ENCODE data around the gene TCIRG1. TPM values are rescaled to one million over a fixed set of nuclear protein-coding genes. Genes with fewer than 3 reads are reported as not detected.

TCIRG1 gene
- total RNA-seq, 1 donor from 2014 or later: 148 TPM

DNA sequence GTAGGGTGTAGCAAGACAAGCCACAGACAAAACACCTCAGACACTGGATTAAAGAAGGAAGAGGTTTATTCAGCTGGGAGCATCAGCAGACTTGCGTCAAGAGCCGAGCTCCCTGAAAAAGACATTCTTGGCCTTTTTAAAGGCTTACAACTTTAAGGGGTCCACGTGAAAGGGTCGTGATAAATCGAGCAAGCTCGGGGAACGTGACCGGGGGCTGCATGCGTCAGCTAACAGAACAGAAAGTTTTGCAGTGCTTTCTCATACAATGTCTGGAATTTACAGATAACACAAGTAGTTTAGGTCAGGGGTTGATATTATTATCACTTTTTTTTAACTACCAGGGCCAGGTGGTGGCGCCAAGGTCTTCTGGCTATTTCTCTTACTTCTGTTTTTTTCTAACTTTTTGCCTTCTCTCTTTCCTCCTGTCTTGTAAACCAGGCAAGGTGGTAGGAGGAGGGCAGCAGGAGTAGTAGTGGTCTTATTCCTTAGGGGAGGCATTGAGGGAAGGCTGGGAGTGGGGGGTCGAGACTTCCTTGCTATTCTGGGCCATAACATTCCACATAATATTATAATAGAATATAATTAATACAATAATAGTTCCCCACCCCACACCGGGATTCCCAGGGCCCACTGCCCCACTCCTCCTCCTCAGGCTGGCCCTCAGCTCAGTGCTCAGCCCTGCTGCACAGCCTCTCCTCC, 29.3 kb upstream of the TCIRG1 start:
- no peak overlapping the region for H3K27ac Mint-ChIP-seq
- H3K9me3 Mint-ChIP-seq: no peaks in the 10 kb centered on the region
- H3K4me1 Mint-ChIP-seq (ENCODE audit: low read depth): peaks cover 11% of the 10 kb centered on the region
- H3K4me3 Mint-ChIP-seq (ENCODE audit: low read depth): no peak overlapping the region
- no peak for DNase-seq (ENCODE audit: low spot score)
- intact Hi-C loops (cut with micrococcal nuclease): no loop called here
- no peaks in the 10 kb centered on the region for H3K27me3 Mint-ChIP-seq (ENCODE audit: low read depth)
- H3K36me3 Mint-ChIP-seq (ENCODE audit: low read depth): no peaks in the 10 kb centered on the region

DNA sequence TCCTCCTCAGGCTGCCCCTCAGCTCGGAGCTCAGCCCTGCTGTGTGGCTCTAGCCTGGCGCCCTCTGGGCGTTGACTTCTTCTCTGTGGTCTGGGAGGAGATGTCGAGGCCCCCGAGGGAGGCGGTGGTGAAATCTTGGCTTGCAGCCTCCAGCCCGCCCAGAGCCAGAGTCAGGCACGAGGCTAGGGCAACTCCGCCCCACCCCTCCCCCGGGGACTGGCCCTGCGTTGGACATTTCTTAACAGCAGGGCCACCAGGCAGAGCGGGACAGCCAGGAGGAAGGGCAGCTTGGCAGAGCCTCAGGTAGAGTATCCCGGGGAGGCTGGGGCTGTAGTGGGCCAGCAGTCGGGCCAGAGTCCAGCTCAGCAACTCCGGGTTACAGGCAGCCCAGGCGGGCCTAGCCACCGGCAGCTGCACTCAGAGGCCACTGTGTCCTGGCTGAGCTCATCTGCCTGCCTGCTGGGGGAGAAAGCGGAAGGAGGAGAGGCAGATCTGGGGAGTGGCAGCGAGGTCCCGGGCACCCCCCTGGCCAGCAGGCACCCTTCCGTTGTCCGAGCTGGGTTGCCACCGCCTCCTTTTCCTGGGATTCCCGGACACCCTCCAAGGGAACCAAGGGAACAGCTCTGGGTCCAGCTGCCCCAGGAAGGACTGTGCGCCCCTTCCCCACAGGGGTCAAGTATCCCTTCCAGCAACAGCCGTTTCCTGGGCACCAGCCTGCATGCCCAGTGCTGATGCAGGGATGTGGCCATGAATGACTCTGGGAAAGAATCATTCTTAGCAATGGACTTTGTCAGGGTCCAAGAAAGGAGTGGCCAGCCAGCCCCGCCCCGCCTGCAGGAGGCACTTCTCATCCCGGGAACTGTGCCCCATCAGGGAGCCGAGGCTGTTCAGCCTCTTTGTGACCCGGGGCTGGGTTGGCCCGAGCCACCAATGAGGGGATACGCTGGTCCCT, 28.5 kb upstream of the TCIRG1 start, which contains the start of gene ALDH3B1:
TSS of gene ALDH3B1 (plus strand) at position 238 of the 952 bp plus-strand sequence. CDS start 4,971 bp downstream, outside the sequence.
- no peaks in the 10 kb centered on the region for H3K27me3 Mint-ChIP-seq (ENCODE audit: low read depth)
- no peaks in the 10 kb centered on the region for H3K9me3 Mint-ChIP-seq
- no peak for DNase-seq (ENCODE audit: low spot score)
- no peak within 1 kb of the TSS for H3K27ac Mint-ChIP-seq
- peaks cover 6% of the 10 kb centered on the region for H3K4me1 Mint-ChIP-seq (ENCODE audit: low read depth)
- intact Hi-C loops (cut with micrococcal nuclease): no loop called here
- H3K4me3 Mint-ChIP-seq (ENCODE audit: low read depth): no peak within 1 kb of the TSS
- H3K36me3 Mint-ChIP-seq (ENCODE audit: low read depth): no peaks in the 10 kb centered on the region

DNA sequence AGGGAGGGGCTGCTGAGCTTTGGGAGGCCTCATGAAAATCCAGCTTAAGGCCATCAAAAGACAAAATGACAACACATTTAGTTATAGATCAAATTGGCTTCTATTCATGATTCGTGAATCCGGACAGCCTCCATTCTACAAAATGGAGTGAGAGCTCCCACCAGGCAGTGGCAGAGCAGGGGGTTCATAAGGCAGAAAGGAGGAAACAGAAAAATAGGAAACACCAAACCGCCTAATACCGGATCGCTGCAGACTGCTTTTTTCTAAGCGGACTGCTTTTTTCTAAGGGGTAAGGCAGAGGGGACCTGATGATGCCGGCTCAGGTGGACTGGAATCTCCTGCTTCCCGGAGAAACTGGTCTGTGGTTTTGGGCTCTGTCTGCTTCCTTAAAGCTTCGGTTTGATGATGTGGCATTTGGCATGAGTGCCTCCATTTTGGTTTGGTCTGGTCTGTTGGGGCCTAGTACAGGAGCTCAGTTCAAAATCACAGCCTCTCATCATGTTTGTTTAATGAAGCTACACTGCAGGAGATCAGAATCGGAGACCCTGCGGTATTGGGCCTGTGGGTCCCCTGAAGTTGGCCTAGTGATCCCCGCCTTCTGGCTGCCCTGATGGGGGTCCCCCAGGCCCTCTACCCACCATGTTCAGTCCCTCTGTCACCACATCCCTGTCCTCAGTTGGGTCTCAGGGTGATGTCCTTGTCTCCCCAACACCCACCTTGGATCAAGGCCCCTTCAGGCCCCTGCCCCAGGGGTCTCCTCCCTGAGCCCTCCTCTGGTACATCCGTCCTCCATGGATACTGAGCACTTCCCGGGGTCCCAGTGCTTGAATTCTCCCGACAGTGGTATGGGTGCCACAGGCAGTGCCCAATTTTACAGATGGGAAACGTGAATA, 27.5 kb upstream of the TCIRG1 start:
- intact Hi-C loops (cut with micrococcal nuclease): no loop called here
- Mint-ChIP-seq H3K27ac (no peak overlapping the region), H3K27me3 (ENCODE audit: low read depth) (no peaks in the 10 kb centered on the region), H3K36me3 (ENCODE audit: low read depth) (no peaks in the 10 kb centered on the region), H3K4me3 (ENCODE audit: low read depth) (no peak overlapping the region), H3K9me3 (no peaks in the 10 kb centered on the region), H3K4me1 (ENCODE audit: low read depth) (peaks cover 6% of the 10 kb centered on the region)
- DNase-seq (ENCODE audit: low spot score): no peak

DNA sequence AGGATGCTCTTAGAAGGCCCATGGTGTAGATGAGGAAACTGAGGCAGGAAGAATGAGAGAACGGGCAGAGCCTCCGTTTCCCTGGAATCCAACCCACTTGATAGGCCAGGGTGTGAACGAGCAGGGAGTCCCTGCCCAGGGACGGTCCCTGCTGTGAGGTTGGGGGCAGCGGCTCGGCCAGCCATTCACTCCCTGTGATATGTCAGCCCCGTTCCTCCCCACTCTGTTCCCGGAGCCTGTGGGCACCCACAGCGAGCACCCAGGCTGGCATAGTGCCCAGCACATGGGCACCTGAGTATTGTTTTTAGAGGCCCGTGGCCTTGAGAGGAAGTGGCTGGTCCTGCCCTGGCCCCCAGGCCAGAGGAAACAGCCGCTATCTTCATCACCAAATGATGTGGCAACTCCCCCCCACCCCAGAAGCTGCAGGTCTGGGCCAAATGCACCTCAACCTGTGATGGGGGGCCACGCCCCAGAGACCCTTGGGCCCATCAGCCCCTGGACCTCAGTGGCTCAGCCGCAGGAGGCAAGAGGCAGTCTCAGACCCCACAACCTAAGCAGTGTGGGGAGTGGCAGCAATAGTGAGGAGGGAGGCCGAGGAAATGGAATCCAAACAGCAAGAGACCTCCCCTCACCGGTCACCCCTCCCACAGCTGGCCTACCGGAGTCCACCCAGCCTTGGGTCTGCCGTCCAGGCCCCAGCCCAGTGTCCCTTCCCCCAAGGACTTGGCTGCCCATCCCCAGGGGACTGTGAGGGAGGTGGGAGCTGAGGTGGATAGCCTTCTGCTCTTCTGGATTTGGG, 26.6 kb upstream of the TCIRG1 start:
- Mint-ChIP-seq H3K27me3 (ENCODE audit: low read depth) (no peaks in the 10 kb centered on the region), H3K4me3 (ENCODE audit: low read depth) (no peak overlapping the region), H3K27ac (no peak overlapping the region), H3K4me1 (ENCODE audit: low read depth) (peaks cover 6% of the 10 kb centered on the region), H3K9me3 (no peaks in the 10 kb centered on the region), H3K36me3 (ENCODE audit: low read depth) (no peaks in the 10 kb centered on the region)
- intact Hi-C loops (cut with micrococcal nuclease): no loop called here
- no peak for DNase-seq (ENCODE audit: low spot score)

DNA sequence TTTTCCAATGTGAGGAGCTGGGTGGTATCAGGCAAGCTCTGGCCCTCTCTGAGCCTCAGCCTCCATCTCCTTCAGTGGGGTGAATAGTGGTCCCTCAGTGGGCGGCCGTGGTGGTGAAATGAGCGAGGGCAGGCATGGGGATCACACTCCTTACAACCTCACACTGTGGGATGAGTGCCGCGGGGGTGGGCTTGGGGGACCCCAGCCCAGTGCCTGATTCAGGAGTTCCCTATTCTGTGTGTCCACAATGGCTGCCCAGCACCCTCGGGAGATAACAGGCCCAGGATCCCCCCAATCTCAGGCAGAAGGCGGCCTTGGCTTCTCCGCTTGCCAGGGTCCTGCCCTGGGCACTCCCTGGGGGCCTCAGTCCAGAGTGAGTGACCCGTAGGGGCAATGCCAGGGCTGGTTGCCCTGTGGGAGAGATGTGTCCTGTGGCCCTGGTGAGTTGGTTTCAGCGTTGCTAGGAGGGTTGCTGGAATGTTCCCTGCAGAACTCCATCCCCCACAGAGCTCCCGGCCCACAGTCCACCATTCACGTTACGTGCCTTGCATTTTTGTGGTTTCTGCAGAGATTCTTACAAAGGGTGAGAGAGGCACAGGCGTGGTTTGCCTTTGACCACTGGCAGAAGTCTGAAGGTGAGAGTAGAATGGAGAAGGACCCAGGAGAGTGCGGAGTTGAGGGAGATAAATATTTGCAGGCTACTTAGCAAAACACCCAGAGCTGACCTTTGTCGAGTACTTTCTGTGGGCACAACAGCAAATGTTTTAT, 25.8 kb upstream of the TCIRG1 start:
- Mint-ChIP-seq H3K4me3 (ENCODE audit: low read depth) (no peak overlapping the region), H3K4me1 (ENCODE audit: low read depth) (peaks cover 6% of the 10 kb centered on the region), H3K27me3 (ENCODE audit: low read depth) (no peaks in the 10 kb centered on the region), H3K9me3 (no peaks in the 10 kb centered on the region), H3K36me3 (ENCODE audit: low read depth) (no peaks in the 10 kb centered on the region), H3K27ac (no peak overlapping the region)
- no peak for DNase-seq (ENCODE audit: low spot score)
- intact Hi-C loops (cut with micrococcal nuclease): no loop called here

DNA sequence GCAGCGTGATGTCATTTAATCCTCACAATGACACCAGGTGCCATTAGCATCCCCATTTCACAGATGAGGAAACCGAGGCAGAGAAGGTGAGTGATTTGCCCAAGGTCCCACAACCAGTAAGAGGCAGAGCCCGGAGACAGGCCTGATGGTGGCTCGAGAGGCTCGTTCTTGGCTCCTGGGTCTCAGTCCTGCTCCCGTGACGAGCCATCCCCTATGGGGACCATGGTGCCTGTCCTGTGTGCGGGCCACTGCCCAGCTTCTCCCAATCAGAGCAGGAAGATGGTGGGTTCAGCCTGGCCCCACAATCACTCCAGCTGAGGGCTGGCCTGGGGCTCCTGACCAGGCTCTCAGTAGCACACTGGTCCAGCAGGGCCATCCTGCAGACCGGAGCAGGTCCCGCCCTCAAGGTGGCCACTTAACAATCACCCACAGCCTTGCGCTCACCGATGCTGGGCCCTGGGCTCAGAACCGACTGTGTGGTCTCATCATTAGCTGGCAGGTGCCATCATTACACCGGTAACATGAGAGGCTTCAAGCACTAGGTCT, 25.1 kb upstream of the TCIRG1 start:
- intact Hi-C loops (cut with micrococcal nuclease): no loop called here
- no peaks in the 10 kb centered on the region for H3K36me3 Mint-ChIP-seq (ENCODE audit: low read depth)
- no peak overlapping the region for H3K4me3 Mint-ChIP-seq (ENCODE audit: low read depth)
- H3K27me3 Mint-ChIP-seq (ENCODE audit: low read depth): no peaks in the 10 kb centered on the region
- DNase-seq (ENCODE audit: low spot score): no peak
- no peaks in the 10 kb centered on the region for H3K9me3 Mint-ChIP-seq
- no peak overlapping the region for H3K27ac Mint-ChIP-seq
- H3K4me1 Mint-ChIP-seq (ENCODE audit: low read depth): peaks cover 6% of the 10 kb centered on the region

DNA sequence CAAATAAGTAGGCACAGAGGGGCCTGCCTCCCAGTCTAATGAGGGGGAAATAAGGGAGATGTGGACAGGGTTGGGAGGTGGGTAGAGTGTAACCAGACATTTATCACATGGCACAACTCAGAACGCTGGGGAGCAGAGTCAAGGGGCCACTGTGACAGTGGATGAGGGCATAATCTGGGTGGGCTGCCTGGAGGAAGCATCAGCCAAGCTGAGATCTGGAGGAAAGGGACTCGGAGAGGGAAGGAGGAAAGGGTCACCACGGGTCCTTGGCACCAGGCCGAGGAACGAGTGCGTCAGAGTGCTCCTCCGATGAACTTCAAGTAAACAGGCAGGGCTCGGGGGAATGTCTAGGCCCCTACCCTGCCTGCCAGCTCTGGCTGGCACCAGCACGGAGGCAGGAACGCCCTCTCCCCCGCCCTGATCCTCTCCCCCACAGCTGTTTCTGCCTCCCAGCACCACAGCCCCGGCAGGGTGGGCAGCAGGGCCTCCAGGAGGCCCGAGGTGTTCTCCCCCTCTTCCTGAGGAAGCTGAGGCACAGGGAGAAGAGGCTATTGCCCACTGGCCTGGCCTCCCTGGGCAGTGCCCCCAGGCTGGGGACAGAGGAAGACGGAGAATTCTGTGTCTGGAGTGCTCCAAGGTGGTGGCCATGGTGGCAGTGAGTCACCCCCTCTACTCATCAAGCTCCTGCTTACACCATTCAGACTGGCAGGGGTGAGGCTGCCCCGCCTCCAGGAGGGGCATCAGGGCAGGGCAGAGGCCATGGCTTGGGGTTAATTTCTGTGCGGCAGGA, 24.5 kb upstream of the TCIRG1 start:
- Mint-ChIP-seq H3K9me3 (no peaks in the 10 kb centered on the region), H3K4me1 (ENCODE audit: low read depth) (peaks cover 2% of the 10 kb centered on the region), H3K4me3 (ENCODE audit: low read depth) (no peak overlapping the region), H3K36me3 (ENCODE audit: low read depth) (no peaks in the 10 kb centered on the region), H3K27ac (no peak overlapping the region), H3K27me3 (ENCODE audit: low read depth) (no peaks in the 10 kb centered on the region)
- no peak for DNase-seq (ENCODE audit: low spot score)
- intact Hi-C loops (cut with micrococcal nuclease): no loop called here

DNA sequence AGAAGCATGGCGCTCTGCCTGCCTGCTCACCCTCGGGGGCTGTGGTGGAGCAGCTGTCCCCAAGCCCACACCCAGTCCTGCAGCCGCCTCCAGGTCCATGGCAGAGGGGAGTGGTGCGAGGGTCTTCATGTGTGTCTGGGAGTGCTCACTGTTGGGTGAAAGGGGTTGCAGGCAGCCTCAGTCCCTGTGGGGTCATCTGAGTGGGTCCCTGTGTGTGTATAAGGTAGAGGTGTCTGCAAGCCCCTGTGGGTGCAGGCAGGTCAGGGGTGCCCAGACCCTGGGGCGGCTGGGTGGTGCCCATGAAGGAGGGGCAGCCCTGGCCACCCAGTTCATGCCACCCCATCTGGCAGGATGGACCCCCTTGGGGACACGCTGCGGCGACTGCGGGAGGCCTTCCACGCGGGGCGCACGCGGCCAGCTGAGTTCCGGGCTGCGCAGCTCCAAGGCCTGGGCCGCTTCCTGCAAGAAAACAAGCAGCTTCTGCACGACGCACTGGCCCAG, 23.8 kb upstream of the TCIRG1 start:
- intact Hi-C loops (cut with micrococcal nuclease): no loop called here
- H3K9me3 Mint-ChIP-seq: no peaks in the 10 kb centered on the region
- no peak overlapping the region for H3K27ac Mint-ChIP-seq
- H3K36me3 Mint-ChIP-seq (ENCODE audit: low read depth): no peaks in the 10 kb centered on the region
- DNase-seq (ENCODE audit: low spot score): no peak
- no peak overlapping the region for H3K4me3 Mint-ChIP-seq (ENCODE audit: low read depth)
- no peaks in the 10 kb centered on the region for H3K4me1 Mint-ChIP-seq (ENCODE audit: low read depth)
- no peaks in the 10 kb centered on the region for H3K27me3 Mint-ChIP-seq (ENCODE audit: low read depth)

DNA sequence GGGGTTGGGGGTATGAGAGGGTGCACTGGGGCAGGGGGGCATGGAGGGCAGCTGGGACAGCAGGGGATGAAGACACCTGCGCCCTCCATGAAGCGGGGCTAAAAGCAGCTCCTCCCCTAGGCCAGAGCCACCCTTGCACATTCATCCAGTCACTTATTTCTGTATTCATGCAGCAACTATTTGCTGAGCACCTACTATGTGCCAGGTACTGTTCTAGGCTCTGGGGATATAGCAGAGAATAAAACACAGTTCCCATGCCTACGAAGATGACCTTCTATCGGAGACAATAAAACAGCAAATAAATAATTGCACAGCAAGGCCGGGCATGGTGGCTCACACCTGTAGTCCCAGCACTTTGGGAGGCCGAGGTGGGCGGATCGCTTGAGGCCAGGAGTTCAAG, 23.4 kb upstream of the TCIRG1 start:
- no peaks in the 10 kb centered on the region for H3K4me1 Mint-ChIP-seq (ENCODE audit: low read depth)
- intact Hi-C loops (cut with micrococcal nuclease): no loop called here
- no peaks in the 10 kb centered on the region for H3K9me3 Mint-ChIP-seq
- H3K27me3 Mint-ChIP-seq (ENCODE audit: low read depth): no peaks in the 10 kb centered on the region
- H3K4me3 Mint-ChIP-seq (ENCODE audit: low read depth): no peak overlapping the region
- no peaks in the 10 kb centered on the region for H3K36me3 Mint-ChIP-seq (ENCODE audit: low read depth)
- no peak for DNase-seq (ENCODE audit: low spot score)
- H3K27ac Mint-ChIP-seq: no peak overlapping the region

DNA sequence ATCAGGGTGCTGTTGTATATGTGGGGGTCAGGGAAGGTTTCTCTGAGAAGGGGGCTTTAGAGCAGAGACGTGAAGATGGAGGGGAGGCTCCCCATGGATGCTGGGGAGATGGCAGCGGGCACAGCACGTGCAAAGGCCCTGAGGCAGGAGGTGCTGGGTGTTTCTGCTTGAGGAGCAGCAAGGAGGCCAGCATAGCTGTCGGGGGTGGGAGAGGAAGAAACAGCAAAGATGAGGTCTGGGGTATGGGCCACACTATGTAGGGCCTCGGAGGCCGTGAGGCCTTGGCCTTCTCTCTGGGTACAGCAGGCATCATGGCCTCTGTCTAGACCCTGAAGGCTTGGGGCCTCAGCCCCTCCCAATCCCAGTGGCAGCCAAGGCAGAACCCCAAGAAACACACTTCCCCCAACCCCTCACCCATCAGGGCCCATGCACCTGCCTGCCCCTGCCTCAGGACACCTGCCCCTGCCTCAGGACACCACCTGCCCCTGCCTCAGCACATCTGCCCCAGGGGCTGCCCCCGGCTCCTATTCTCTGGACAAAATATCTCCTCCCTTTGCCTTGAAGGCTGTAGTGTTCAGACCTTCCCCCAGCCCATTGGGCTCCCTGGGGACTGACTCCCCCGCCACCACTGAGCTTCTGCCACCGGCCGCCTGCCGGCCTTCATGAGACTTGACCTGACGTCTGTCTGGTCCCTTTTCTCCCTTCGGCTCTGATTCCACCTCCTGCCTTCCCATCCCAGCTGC, 22.5 kb upstream of the TCIRG1 start:
- Mint-ChIP-seq H3K27ac (no peak overlapping the region), H3K4me3 (ENCODE audit: low read depth) (no peak overlapping the region), H3K27me3 (ENCODE audit: low read depth) (no peaks in the 10 kb centered on the region), H3K9me3 (no peaks in the 10 kb centered on the region), H3K36me3 (ENCODE audit: low read depth) (no peaks in the 10 kb centered on the region), H3K4me1 (ENCODE audit: low read depth) (no peaks in the 10 kb centered on the region)
- DNase-seq (ENCODE audit: low spot score): no peak
- intact Hi-C loops (cut with micrococcal nuclease): no loop called here

Measured in activated T-helper 2 cell treated with anti-CD3 and anti-CD28 coated beads, Interferon-gamma antibody, Interleukin-2, Interleukin-4, amounts not matched to agents 10 μg/mL and 5 μg/mL and 100 μg/mL, durations not matched to agents 14 hours and 24 hours and 36 hours (primary cell).